Fibroblast of the aortic adventitia (primary cell): Measurements from ENCODE around the gene CCDC146. TPM values are rescaled to one million over a fixed set of nuclear protein-coding genes. Genes with fewer than 3 reads are reported as not detected.
"Not testable (repeated sequence)": the region's sequence is repeated elsewhere in the genome, so short reads cannot be mapped to it uniquely, and the experiment has no call there.

Experiments used
- DNase-seq: peaks from one replicate; pipeline ENCODE4 v3.0.0-alpha.2; 2010; ENCODE audit warnings: low read depth
- H3K4me3 ChIP-seq: 2 replicates; pipeline ENCODE4 v1.5.1; 2011; ENCODE audit warnings: low read depth, mild to moderate bottlenecking, control low read depth, low read length, moderate library complexity
- CTCF ChIP-seq: IDR thresholded peaks from 2 replicates; pipeline ENCODE4 v1.5.1; 2011; ENCODE audit warnings: mild to moderate bottlenecking, low read length, control low read depth, inconsistent platforms; ENCODE audit not compliant: insufficient read depth
- total RNA-seq: library from RNA; depleted of rRNA; stranded (reverse); fragments of >200 nt; gene quantifications from 2 replicates; pipeline ENCODE4 v1.2.3, GENCODE V29; 2012; ENCODE audit warnings: low replicate concordance

CCDC146 gene
- total RNA-seq, 1 donor = 1.4 TPM

GRCh38 chr7:77217474-77218185 lies 95.2 kb downstream of the CCDC146 start:
- no peak overlapping the region for H3K4me3 ChIP-seq
- TF ChIP-seq CTCF = no peak
- DNase-seq = no peak

DNA sequence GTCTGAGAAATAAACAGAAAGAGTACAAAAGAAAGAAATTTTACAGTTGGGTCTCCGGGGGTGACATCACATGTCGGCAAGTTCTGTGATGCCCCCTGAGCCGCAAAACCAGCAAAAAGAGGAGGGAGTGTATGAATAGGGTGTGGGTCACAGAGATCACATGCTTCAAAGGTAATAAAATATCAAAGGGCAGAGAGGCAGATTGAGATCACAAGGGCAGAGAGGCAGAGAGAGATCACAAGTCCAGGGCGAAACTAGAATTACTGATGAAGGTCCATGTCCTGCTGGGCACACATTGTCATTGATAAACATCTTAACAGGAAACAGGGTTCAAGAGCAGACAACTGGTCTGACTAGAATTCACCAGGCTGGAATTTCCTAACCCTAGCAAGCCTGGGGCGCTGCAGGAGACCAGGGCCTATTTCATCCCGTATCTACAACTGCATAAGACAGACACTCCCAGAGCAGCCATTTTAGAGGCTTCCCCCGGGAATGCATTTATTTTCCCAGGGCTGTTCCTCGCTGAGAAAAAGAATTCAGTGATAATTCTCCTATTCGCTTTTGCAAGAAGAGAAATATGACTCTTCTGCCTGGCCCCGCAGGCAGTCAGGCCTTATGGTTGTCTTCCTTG lies 97.4 kb downstream of the CCDC146 start:
- not testable (repeated sequence) for DNase-seq

GRCh38 chr7:77222065-77222464 lies 99.7 kb downstream of the CCDC146 start:
- H3K4me3 ChIP-seq = no peak overlapping the region
- no peak for TF ChIP-seq CTCF
- no peak for DNase-seq

More for the DNA sequence above, 97.4 kb downstream of the CCDC146 start:
- H3K4me3 ChIP-seq = not testable (repeated sequence)

DNA sequence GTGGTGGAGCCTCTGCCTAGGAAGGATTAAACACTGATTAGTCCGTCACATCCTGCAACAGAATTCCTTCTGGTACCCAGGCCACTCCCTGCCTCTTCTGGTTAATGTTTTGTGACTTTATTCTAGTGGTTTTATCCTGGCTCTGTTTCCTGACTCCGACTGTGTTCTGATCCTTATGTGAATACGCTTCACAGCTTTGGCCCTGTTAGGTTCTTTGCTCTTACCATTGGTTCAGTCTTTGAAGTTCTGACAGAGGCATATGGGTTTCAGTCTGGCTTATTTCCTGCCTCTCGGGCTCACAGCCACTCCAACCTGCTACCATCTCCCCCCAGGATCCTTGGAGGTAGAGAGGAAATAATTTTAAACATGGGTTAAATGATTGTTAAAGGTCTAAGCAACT lies 100.4 kb downstream of the CCDC146 start:
- no peak for TF ChIP-seq CTCF
- DNase-seq = no peak
- H3K4me3 ChIP-seq = no peak overlapping the region

DNA sequence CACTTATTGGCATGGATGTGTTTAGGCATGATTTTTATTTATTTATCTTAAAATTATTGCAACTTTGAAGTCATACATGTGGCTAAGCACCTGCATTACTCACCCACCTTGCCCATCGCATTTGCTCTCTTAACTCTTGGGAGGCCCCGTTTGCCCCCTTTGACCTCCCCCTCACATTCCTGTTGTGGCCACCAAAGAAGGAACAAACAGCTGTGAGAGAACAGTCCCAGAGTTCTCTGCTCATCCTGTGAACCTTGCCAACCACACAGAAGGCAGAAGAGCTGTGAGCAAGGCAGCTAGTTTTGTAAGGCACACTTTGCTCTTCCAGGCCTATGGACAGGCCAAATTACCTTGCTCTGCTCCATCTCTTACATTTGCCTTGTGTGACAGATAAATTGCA lies 100.8 kb downstream of the CCDC146 start:
- no peak for DNase-seq
- no peak for TF ChIP-seq CTCF
- no peak overlapping the region for H3K4me3 ChIP-seq

GRCh38 chr7:77226357-77226839 lies 104.0 kb downstream of the CCDC146 start:
- no peak for TF ChIP-seq CTCF
- no peak overlapping the region for H3K4me3 ChIP-seq
- DNase-seq = peak; percentile 74

GRCh38 chr7:77228795-77229194 lies 106.4 kb downstream of the CCDC146 start:
- not testable (repeated sequence) for H3K4me3 ChIP-seq, DNase-seq

DNA sequence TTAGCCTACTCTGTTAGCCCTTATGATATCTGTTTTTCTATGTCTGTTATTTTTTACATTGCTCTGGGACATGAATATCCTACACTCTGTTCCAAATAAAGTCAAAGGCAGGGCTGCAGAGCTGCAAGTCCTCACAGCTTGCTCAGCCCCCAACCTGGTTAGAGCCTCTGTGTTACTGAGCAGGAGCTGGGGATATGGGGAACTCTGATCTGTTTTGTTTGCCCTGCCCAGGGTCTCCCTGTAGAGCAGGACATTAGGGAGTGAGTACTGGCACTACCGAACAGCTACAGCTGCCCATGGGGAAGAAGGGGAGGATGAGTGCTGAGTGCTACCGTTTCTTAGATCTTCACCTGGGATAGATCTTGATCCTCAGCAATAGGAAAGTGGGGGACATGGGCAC lies 110.1 kb downstream of the CCDC146 start:
- H3K4me3 ChIP-seq = no peak overlapping the region
- no peak for TF ChIP-seq CTCF
- DNase-seq = no peak
